Superior temporal gyrus (tissue), 1 donor: ENCODE results near the gene ATP8B4.

ENCODE experiments used
- DNase-seq: peaks from one replicate; pipeline ENCODE4 v3.0.0-alpha.2; 2016; ENCODE audit errors: extremely low spot score

ATP8B4 gene

DNA sequence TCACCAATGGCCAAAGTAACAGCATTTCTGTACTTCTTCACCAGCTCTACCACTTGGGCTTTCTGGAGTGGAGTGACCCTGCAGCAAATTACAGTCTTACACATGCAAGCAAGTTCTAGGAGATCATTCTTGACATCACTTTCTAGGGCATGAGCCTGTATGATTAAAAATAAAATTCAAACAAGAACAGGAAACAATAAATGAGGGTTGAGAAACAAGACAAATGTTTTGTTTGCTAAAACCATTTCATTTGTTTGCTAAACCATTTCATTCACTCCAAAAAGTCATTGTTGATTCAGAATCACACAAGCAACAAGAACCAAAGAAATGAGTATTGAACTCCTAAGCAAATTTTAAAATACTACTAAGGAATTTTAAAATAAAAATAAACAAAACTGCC lies 220.9 kb downstream of the ATP8B4 start:
- no peak for DNase-seq

DNA sequence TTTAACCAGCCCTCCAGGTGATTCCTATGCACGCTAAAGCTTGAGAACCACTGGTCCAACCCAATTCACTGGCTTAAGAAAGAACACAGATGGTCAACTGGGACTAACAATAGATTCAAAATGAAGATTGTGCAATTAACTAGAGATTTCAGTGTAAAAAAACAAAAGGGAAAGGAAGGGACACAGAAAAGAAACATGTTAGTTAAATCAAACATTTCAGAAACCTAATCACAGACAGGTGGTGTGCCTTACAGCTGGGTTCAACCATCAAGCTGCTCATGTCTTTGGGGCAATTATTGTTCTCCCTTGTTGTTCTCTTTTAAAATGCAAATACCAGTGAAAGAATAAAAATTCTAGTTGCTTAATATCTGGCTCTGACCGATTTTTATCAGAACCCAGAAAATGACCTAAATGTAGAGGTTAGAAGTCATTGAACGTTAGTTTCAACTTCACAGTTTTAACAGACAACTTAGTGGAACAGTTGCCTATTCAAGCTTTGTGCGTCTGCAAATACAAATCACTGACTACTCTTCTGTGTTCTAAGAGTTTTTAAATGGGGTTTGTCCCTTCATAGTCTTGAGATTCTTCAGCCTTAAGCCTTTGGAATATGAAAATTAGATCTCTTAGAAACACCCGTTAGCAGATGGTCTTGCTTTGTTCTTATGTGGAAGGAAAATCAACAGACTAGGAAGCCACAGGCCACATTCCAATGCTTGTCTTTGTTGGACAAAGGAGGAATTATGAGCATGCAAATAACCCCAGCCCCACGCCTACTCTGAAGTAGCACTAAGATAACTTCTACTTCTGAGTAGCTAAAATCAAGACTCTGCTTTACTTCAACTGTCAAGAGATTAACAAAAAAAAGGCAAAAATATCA lies 223.4 kb downstream of the ATP8B4 start:
- peak; percentile 53 for DNase-seq

DNA sequence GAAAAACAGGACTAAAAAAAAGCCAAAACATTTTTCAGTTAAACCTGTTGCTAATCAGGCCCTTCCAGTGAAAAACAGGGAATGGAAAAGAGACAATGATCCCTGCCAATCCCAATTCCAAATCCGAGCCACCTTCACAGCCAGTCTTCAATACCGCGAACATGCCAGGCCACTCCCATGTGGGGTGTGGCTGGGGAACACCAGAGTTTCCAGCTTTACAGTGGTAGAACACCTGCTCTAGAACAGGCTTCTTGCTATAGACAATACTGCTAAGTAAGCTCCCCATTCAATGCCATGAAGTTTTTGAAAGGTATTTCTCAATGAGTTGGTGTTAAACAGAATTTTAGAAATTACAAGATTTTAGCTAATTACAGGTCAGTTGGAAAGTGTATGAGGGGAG lies 228.3 kb downstream of the ATP8B4 start:
- DNase-seq = no peak

DNA sequence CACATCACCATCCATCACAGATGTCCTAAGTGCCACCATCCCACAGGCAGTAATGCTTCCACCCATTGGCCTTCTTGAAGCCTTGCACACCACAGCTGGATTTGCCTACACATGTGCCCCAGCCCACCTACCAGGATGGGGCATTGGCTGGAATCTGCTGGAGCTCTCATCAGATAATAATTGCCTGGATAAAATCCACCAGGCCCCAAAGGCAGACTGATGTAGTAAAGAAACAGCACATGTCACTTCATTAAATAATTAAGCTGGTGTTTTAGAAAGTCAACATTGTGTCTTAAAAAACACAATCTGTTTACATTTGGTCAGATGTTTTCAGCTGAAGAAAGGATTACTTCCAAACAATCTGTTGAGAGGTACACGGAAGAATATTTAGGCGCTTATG lies 229.5 kb downstream of the ATP8B4 start:
- no peak for DNase-seq

DNA sequence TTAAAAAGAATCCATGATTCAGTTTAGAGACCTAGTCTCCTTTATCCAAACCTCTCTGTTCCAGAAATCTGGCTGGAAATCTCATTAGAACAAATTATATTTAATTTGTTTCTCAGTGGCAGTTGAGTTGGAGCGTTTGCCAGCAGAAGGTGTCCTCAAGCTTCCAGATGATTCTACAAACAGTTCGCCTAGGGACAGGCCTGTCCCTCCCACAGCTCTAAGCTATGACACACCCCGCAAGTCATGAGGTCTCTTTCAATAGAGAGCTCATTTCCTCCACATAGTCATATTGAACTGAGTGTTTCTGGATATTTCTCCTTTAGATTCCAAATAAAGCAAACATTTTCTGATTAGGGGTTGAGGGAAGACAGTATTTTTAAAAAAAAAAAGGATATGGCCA lies 230.3 kb downstream of the ATP8B4 start:
- no peak for DNase-seq

DNA sequence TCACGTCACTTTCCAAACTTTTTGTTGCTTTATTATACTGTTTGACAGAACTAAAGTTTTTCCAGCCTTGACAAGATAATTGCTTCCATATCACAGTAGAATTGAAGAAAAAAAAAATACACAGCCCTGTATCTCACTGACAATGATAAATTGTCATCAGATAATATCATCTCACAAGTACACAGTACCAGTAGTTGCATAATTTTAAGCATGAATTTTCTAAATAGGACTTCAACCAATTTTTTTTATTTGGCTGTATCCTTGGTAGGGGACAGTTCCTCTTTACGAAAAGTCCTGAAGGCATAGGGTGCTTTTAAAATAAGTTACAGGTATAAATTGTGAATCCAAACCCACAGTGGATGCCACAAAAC lies 230.7 kb downstream of the ATP8B4 start:
- no peak for DNase-seq

DNA sequence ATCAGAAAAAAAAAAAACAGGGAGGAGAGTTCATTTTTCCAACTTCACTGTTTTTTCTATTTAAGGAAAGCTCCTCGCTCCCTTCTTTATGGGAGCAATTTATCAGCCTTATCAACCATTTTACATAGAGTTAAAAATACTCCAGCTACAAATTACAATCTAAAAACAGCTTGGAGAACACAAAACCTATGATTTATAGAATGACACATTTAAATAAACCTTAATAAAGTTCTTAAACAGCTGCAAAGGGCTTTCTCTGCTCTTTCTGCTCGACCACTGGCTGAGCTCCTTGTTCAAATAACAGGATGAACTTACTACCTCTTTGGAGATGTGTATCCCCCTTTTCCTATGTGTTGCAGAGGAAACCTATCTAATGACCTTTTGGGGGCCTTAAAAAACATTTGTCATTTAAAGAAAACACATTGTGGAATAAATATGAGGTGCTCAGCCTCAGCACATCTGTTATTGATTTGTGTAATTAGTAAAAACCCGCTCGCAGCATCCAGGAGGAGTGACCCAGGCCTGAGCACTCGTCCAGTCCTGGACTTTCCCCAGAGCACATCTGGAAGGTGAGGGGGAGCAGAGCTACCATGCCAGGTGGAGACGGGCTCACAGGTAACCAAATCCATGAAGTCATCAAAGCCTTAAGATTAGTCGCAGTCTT lies 231.2 kb downstream of the ATP8B4 start:
- no peak for DNase-seq

DNA sequence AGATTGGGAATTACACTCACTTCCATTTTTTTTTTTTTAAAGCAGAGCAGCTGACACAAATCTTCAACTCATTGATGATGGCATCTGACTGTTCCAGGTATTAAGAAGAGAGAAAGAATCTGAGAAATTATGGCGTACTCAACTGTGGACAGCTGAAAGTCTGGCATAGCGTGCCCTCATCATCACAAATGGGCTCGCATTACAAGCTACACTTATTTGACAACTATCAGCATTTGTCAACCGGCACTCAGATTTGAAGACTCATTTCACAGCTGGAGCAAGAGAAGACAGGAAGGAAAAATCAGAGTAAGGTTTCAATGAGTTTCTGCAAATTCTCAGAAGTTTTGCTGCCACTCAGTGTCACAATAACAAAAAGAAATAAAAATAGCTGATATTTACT lies 235.9 kb downstream of the ATP8B4 start:
- no peak for DNase-seq

DNA sequence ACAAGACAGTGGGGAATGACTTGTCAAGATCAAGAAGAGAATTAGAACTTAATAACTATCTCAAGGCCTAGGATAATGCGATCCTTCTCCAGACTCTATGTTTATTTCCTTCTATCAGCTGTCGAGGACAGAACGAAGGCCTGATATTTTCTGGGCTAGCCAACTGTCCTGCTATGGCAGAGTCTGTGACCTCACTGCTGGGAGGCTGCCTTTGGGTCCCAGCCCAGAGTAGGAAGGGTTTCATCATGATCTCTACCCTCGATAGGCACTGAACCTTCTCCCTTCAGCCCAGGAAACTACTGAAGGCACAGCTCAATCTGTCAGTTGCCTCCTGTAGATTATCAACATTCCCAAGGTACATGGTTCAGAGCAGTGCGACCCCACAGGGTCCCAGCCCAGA lies 237.2 kb downstream of the ATP8B4 start:
- DNase-seq = no peak

DNA sequence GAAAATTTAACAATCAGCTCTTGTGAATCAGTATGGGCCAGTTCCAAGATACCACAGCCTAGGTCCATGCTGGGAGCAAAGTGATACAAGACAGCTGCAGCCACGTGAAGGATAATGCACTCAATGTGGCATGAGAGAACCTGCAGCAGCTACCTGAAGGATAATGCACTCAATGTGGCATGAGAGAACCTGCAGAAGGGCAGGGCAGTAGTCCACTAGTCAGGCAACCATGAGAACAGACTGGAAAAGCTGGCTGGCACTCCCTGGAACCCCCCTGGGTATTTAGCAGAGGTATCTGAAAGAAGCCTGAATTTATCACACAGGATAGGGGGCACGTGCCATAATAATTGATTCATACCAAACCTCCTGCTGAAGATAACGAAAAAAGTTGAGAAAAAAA lies 237.6 kb downstream of the ATP8B4 start:
- DNase-seq = no peak

DNA sequence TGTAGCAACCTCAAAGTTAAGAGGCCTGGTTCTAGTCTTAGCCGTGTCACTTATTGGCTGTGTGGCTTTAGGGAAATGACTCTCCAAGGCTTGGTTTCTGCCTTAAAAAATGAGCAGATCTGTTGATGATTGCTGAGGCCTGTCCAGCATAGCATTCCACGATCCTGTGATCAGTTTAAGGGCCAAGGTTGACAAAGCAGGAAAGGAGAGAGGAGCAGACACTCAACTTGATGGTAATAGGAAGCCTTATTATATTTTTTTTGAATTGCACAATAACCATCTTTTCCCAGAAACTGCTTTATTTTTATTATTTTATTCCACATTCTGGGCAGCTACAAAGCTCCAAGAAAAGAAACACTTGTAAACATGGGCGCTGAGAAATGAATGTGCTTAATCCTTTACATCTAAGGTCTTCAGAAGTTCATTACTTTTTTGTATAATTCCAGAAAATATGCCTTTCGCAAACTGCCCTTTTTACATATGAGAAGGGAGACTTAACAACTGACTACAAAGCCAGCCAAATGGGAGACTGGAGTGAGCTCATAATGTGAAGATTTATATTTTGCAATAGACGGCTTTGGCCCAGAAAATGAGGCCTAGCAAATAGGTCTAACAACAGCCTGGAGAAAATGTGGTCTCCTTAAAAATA lies 241.0 kb downstream of the ATP8B4 start:
- no peak for DNase-seq

DNA sequence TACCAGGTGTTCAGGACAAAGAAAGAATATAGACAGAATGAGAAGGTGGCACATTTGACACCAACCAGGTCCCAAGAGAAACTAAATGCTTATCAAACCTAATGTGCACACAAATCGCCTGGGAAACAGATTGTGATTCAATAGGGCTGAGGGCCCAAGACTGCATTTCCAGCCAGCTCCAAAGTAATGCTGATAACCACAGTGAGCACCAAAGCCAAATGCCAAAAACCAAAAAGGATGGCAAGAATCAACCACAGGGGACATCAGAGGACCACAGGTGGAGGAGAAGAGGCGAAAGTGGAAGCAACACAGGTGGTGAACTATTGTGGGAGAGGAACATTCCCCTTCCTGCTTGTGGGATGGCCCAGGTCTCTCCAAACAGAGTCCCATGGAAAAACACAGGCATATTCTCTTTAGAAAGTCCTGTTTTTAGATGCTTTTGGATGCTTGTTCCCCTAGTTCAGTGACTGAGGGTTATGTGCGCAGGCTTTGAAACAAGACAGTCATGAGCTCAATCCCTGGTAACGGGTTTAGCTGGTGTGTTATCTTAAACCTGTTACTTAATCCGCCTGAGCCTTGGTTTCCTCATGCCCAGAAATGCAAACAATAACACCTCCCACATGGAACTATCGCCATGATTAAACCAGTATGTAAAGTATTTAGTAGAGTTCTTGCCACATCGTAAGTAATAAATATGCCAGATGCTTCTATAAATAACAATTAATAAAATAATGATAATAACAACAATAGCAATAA lies 241.7 kb downstream of the ATP8B4 start:
- no peak for DNase-seq

DNA sequence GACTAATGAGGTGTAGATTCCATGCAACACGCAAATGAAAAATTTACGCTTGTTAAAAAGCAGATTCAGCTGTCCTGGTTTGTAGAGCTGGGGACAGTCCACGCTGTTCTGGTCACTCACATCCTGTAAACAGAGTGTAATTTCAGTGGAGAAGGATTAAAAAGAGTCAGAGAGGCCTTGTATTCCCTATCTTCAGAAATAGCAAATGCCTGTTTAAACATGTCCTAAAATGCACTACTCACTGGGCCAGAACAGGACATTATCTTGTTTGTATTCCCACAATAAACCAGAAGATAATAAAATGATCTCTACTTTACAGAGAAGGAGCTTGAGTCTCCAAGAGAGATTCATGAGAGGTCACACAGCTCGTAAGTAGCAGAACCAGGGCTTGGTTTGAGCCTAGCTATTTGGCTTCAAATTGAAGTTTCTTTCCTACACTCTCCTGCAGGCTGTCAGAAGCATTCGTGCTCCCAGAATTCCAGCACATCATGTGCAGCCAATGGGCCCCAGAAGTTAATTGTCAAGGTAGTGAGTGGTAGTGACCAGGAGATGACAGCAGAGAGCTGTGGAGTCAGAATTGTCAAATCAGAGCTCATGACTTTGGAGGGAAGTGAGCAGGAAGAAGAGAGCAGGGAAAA lies 242.5 kb downstream of the ATP8B4 start:
- DNase-seq = no peak

DNA sequence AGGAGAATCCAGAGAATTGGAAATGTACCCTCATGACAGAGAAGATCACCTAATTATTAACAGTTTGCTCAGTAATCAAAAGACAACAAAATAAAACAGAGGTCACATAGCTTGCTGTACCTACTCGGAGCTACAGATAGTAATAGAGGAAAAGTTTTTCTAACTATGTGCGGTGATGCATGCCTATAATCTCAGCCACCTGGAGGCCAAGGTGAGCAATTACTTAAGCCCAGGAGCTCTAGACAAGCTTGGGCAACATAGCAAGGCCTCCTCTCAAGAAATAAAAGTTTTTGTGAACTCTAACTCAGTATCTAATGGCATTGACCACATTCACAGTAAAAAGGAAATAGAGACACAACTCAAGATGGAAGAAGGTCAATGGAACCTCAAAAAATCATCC lies 243.6 kb downstream of the ATP8B4 start:
- DNase-seq = no peak

DNA sequence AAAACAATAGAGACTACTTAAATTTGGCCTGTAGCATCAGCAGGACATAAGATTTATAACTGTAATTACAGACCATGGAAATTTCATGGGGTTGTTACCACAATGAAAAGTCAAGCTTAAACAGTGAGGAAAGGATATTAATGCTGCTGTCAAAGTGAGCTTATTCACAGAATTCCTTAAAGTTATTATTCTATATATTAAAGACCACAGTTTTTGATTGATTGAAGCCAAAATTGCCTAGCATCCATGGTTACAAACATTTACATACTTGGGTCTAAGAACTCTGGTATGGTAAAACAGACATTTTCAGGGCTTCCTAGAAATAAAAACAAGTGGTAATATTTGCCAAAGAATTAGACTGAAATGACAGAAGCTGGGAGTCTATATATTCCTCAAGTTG lies 248.6 kb downstream of the ATP8B4 start:
- DNase-seq = no peak

DNA sequence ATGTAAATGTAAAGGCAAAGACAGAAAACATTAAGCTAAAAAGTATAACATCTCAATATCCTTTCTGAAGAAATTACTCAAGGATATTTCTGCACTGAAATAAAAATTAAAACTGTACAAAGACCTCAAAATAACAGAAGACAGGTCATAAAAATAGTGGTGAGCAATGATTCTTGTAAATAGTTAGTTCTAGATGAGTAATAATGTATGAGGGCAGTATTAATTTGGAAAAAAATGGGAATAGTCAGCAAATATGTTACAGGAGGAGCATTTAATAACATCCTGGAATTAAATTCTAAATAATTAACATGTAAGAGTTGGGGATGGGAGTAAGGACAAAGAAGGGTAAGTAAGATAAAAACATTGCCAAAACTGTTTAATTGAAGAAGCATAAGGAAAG lies 250.7 kb downstream of the ATP8B4 start:
- DNase-seq = no peak

DNA sequence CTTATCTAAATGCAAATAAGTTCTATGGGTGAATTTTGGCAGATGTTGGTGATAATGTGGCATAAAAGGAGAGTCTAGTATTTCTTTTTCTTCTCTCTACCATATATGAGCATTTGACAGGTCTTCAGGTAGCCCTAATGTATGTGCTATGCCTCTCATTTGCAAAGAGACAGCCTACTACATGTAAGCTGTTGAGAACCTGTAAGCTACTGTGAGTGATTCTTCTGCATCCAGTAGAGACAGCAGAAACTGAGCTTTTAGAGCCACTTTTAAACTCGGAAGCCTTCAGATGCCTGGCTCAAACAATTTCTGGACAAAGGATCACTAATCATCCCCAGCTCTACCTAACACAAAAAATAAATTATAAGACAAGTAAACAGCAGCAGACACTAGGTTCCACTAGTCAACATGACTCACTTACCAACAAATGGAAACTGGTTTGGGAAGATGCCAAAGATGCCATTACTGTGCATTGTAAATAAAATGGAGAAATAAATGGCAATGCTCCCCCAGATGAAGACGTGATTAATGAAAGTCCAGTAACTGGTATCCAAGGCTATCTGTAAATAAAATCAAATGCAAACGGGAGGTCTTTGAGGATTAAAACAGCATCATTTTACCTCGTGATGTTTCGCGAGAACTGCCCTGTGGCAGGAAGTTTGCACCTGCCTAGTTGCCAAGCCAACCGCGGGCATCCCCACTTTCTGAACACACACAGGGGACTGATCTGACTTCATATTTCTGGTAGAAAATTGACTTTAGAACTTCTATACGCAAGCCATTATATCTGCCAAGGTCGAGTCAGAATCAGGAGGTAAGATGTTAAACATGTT lies 252.9 kb downstream of the ATP8B4 start:
- no peak for DNase-seq

DNA sequence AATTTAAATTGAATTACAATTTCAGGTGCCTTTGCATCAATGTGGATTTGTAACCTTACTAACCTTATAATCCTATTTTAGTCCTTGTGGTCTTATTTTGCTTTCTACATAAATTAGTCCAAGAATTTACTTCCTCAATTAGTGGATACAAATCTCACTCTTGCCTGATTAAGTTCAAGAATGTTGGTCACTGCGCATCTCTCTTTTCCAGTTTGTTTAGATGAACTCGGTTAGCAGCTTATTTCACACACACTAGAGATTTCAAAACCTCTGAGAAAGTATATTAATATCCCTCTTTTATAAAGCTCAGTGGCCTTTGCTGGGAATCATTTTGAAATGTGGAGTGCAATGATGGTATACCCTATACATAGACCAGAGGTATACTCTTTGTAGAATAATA lies 254.8 kb downstream of the ATP8B4 start:
- DNase-seq = no peak

DNA sequence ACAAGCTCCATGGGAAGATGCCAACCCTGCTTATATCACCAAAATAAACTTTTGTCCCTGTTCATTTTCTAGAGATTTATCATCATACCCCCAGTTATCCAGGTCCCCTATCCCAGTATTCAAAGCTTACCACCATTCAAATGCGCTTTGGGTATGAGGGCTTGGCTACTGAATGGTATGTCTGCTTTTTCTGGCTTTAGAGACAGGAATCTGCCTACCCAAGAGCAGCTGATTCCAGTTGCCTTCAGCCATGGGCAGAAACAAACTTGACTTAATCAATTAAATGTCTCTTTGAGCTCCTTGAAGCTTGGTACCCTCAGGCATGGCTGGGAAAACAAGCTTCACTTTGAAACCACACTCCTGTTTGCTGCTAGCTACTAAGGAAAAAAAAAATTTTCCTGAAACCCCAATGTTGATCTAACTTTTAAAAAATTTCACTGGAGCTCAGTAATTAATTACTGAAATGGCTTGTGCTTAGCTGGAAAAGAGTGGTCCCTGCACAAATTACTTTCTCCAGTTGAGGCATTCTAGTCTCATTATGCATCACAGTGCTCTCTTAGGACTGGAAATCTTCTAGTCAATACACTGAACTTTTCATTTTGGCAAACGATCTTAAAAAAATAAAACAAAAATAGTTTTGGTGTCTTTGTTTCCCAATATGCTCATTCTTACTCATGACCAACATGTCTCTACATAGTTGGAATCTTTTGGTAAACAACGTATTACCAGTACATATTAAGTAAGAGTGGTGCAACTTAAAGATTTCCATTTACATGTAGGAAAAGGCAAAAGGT lies 255.4 kb downstream of the ATP8B4 start:
- DNase-seq = no peak

DNA sequence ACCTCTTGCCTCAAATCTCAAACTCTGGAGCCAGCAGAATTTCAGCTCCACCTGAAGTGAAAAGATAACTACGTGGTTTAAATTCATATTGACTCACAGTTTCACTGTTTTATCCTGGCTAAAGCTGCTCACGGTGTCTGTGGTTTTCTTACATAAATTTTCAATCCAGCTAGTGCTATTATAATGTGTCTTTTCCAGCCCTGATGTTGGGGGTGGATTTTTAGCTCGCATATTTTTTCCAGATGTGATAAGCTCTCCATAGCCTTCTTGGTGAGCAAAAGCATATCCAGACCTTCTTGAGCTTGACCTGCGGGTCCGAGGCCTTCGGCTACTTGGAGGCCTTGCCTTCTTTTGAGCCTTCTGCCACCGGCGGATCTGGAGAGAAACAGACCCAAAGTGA lies 258.9 kb downstream of the ATP8B4 start:
- no peak for DNase-seq
